Neural cell (in vitro differentiated cells): ENCODE measurements around the gene TMEM184C. TPM values are rescaled to one million over a fixed set of nuclear protein-coding genes. Genes with fewer than 3 reads are reported as not detected.

ENCODE experiments used
- H2AFZ ChIP-seq: fragments of 200-600, 300-800 bp; sonication (generic), shearing (Covaris generic); 2 replicates; pipeline ENCODE4 v1.6.0; 2014; ENCODE audit warnings: low read depth, mild to moderate bottlenecking, antibody characterized with exemption, low read length, moderate library complexity
- H3F3A ChIP-seq: fragments of 200-600 bp; shearing (Covaris generic); 2 replicates; pipeline ENCODE4 v1.6.1; 2016; ENCODE audit warnings: mild to moderate bottlenecking, moderate library complexity, mixed read lengths, antibody characterized with exemption, low read length; ENCODE audit not compliant: insufficient read depth, poor library complexity, severe bottlenecking
- H3K27ac ChIP-seq: fragments of 200-600, 300-800 bp; sonication (generic), shearing (Covaris generic); 2 replicates; pipeline ENCODE4 v1.5.1; 2014; ENCODE audit warnings: mild to moderate bottlenecking, low read length, moderate library complexity
- H3K27me3 ChIP-seq: fragments of 300-800, 200-600 bp; sonication (generic), shearing (Covaris generic); 2 replicates; pipeline ENCODE4 v1.6.0; 2014; ENCODE audit warnings: mild to moderate bottlenecking, low read depth, low read length, moderate library complexity; ENCODE audit not compliant: insufficient read depth
- H3K36me3 ChIP-seq: fragments of 300-800, 200-600 bp; sonication (generic), shearing (Covaris generic); 2 replicates; pipeline ENCODE4 v1.5.1; 2014; ENCODE audit warnings: mild to moderate bottlenecking, antibody characterized with exemption, low read length, moderate library complexity; ENCODE audit not compliant: insufficient read depth
- H3K4me2 ChIP-seq: fragments of 300-800, 200-600 bp; sonication (generic), shearing (Covaris generic); 2 replicates; pipeline ENCODE4 v1.6.0; 2014; ENCODE audit warnings: mild to moderate bottlenecking, low read length
- H3K4me3 ChIP-seq: fragments of 300-800, 200-600 bp; sonication (generic), shearing (Covaris generic); 2 replicates; pipeline ENCODE4 v1.5.1; 2014; ENCODE audit warnings: mild to moderate bottlenecking, low read length, moderate library complexity
- H3K79me2 ChIP-seq: fragments of 200-600 bp; shearing (Covaris generic); replicated peaks from 2 replicates; pipeline ENCODE4 v1.6.0; 2014; ENCODE audit warnings: mild to moderate bottlenecking, low read length, moderate library complexity; ENCODE audit not compliant: insufficient read depth
- H3K9ac ChIP-seq: fragments of 300-800, 200-600 bp; sonication (generic), shearing (Covaris generic); 2 replicates; pipeline ENCODE4 v1.6.1; 2016; ENCODE audit warnings: mild to moderate bottlenecking, low read length, mixed read lengths
- H3K9me2 ChIP-seq: fragments of 200-600 bp; shearing (Covaris generic); 2 replicates; pipeline ENCODE4 v1.6.1; 2016; ENCODE audit warnings: mild to moderate bottlenecking, low read length, mixed read lengths; ENCODE audit not compliant: insufficient read depth
- H3K9me3 ChIP-seq: fragments of 200-600, 300-800 bp; sonication (generic), shearing (Covaris generic); 2 replicates; pipeline ENCODE4 v1.6.1; 2016; ENCODE audit warnings: mild to moderate bottlenecking, mixed run types, low read length, moderate library complexity, mixed read lengths
- H4K20me1 ChIP-seq: fragments of 200-600 bp; shearing (Covaris generic); 2 replicates; pipeline ENCODE4 v1.6.1; 2016; ENCODE audit warnings: mild to moderate bottlenecking, mixed run types; ENCODE audit not compliant: insufficient read depth
- CTCF ChIP-seq: fragments of 450-650 bp; IDR thresholded peaks from 2 replicates; pipeline ENCODE4 v1.5.1; 2014; ENCODE audit warnings: antibody characterized with exemption, mild to moderate bottlenecking, moderate library complexity; ENCODE audit not compliant: poor library complexity, severe bottlenecking
- EP300 ChIP-seq: fragments of 450-650 bp; conservative IDR thresholded peaks from 2 replicates; pipeline ENCODE4 v1.6.1; 2014; ENCODE audit warnings: antibody characterized with exemption, mild to moderate bottlenecking, moderate library complexity; ENCODE audit not compliant: poor library complexity, severe bottlenecking
- EZH2 ChIP-seq: fragments of 200-600, 300-800 bp; shearing (Covaris generic), sonication (generic); IDR thresholded peaks from 2 replicates; pipeline ENCODE4 v1.6.1; 2014; ENCODE audit warnings: antibody characterized with exemption, low read length, borderline replicate concordance, mild to moderate bottlenecking; ENCODE audit not compliant: insufficient read depth, poor library complexity, severe bottlenecking
- MXI1 ChIP-seq: fragments of 450-650 bp; conservative IDR thresholded peaks from 2 replicates; pipeline ENCODE4 v1.6.1; 2014; ENCODE audit warnings: antibody characterized with exemption, mild to moderate bottlenecking; ENCODE audit not compliant: poor library complexity, severe bottlenecking
- POLR2AphosphoS5 ChIP-seq: IDR thresholded peaks from 2 replicates; pipeline ENCODE4 v1.6.1; 2012
- RAD21 ChIP-seq: fragments of 450-650 bp; conservative IDR thresholded peaks from 2 replicates; pipeline ENCODE4 v1.6.1; 2014; ENCODE audit warnings: antibody characterized with exemption, mild to moderate bottlenecking, moderate library complexity
- REST ChIP-seq: IDR thresholded peaks from 2 replicates; pipeline ENCODE4 v1.6.1; 2012; ENCODE audit warnings: borderline replicate concordance
- SMC3 ChIP-seq: fragments of 450-650 bp; conservative IDR thresholded peaks from 2 replicates; pipeline ENCODE4 v1.6.1; 2014; ENCODE audit warnings: antibody characterized with exemption, mild to moderate bottlenecking, moderate library complexity; ENCODE audit not compliant: poor library complexity
- TAF1 ChIP-seq: IDR thresholded peaks from 2 replicates; pipeline ENCODE4 v1.6.1; 2012; ENCODE audit warnings: low read depth
- polyA plus RNA-seq: library from polyadenylated mRNA; depleted of rRNA; stranded (reverse); fragments of >200 nt; gene quantifications from 2 replicates; pipeline ENCODE4 v1.2.3, GENCODE V29; 2014

The TMEM184C gene
- polyA plus RNA-seq, 1 donor from 2014 or later: 48.8 TPM

- TF ChIP-seq MXI1 (no peak), SMC3 (no peak), EP300 (no peak), RAD21 (no peak), EZH2 (no peak), REST (no peak), POLR2AphosphoS5 (no peak)
- Histone ChIP-seq H3K9me2 (no peaks in the 10 kb centered on the region), H3K27me3 (no peaks in the 10 kb centered on the region), H3K36me3 (no peaks in the 10 kb centered on the region), H3F3A (no peaks in the 10 kb centered on the region), H4K20me1 (no peaks in the 10 kb centered on the region), H3K79me2 (no peaks in the 10 kb centered on the region), H3K9ac (no peak overlapping the region), H3K4me3 (no peak overlapping the region), H3K4me2 (no peak overlapping the region), H3K9me3 (no peaks in the 10 kb centered on the region), H2AFZ (no peak overlapping the region), H3K27ac (no peak overlapping the region)
Measured at GRCh38 chr4:147596981-147597380, 20.2 kb upstream of the TMEM184C start.

GRCh38 chr4:147597561-147597960, 19.6 kb upstream of the TMEM184C start:
- no peak overlapping the region for H3K4me2 ChIP-seq
- no peaks in the 10 kb centered on the region for H3K9me3 ChIP-seq
- no peak for TF ChIP-seq SMC3
- TF ChIP-seq MXI1: no peak
- TF ChIP-seq POLR2AphosphoS5: no peak
- TF ChIP-seq EP300: no peak
- no peak for TF ChIP-seq EZH2
- TF ChIP-seq CTCF: no peak
- TF ChIP-seq RAD21: no peak
- TF ChIP-seq REST: no peak
- no peak for TF ChIP-seq TAF1
- no peaks in the 10 kb centered on the region for H3K9me2 ChIP-seq
- H4K20me1 ChIP-seq: no peaks in the 10 kb centered on the region
- no peaks in the 10 kb centered on the region for H3K79me2 ChIP-seq
- H3K9ac ChIP-seq: no peak overlapping the region
- H2AFZ ChIP-seq: no peak overlapping the region
- H3F3A ChIP-seq: no peaks in the 10 kb centered on the region
- H3K36me3 ChIP-seq: no peaks in the 10 kb centered on the region
- no peak overlapping the region for H3K4me3 ChIP-seq
- no peaks in the 10 kb centered on the region for H3K27me3 ChIP-seq
- H3K27ac ChIP-seq: no peak overlapping the region
